GM12878 (cell line): Measurements from ENCODE around the gene MYO6. TPM values are rescaled to one million over a fixed set of nuclear protein-coding genes. Genes with fewer than 3 reads are reported as not detected.

ENCODE experiments used
- ATAC-seq: fragments of 200-7000 bp; cut with Tn5 transposase; 3 replicates; pipeline ENCODE4 v1.9.1; 2020; ENCODE audit warnings: mild to moderate bottlenecking, moderate library complexity
- BruUV-seq: library from RNA; stranded (reverse); fragments of 400-500 nt; replicated peaks from 2 replicates; lab custom pipeline; 2021; lab: Mats Ljungman, UMichigan
- CTCF ChIA-PET: fragments of 300-600 bp; sonication (Branson Sonifier 250); formaldehyde crosslinking; extraction: SDS; loops from one replicate; lab custom pipeline; 2021; ENCODE audit warnings: inconsistent platforms; lab: Yijun Ruan, JAX
- POLR2A ChIA-PET: fragments of 350-600 bp; formaldehyde crosslinking; extraction: SDS; loops from one replicate; lab custom pipeline; 2021; ENCODE audit warnings: inconsistent platforms; lab: Charles Lee
- RAD21 ChIA-PET: fragments of 300-600 bp; sonication (Branson Sonifier 250); formaldehyde crosslinking; loops from one replicate; lab custom pipeline; 2023; ENCODE audit warnings: antibody characterized with exemption; ENCODE audit not compliant: unreplicated experiment; lab: Charles Lee
- SMC1A ChIA-PET: fragments of 300-600 bp; sonication (Branson Sonifier 250); formaldehyde crosslinking; loops from one replicate; lab custom pipeline; 2023; ENCODE audit not compliant: unreplicated experiment, uncharacterized antibody; lab: Charles Lee
- DNase-seq: peaks from one replicate; pipeline ENCODE4 v3.0.0-alpha.2; 2011; ENCODE audit warnings: low read depth, low spot score
- FAIRE-seq: peaks from 3 replicates; lab custom pipeline; 2011; peaks lifted over from hg19 to GRCh38; lab: Jason Lieb, UNC
- H2AFZ ChIP-seq: 2 replicates; pipeline ENCODE4 v1.6.0; 2011; ENCODE audit warnings: low read depth, low read length, control low read depth; ENCODE audit not compliant: control insufficient read depth
- H3K27ac ChIP-seq: 2 replicates; pipeline ENCODE4 v1.5.1; 2011; ENCODE audit warnings: control low read depth; ENCODE audit not compliant: control insufficient read depth, insufficient read depth
- H3K27me3 ChIP-seq, 2 experiments: replicated peaks in 1 of 2; 2 replicates each; pipeline versions ENCODE4 v1.6.0 to v1.6.1; 2011; ENCODE audit warnings: low read length in 1 of 2; ENCODE audit not compliant: control insufficient read depth in 2 of 2, insufficient read depth in 2 of 2
- H3K36me3 ChIP-seq, 2 experiments: 2 replicates each; pipeline ENCODE4 v1.5.1; 2011; ENCODE audit warnings: low read length in 1 of 2; ENCODE audit not compliant: control insufficient read depth in 2 of 2, insufficient read depth in 2 of 2
- H3K4me1 ChIP-seq: 2 replicates; pipeline ENCODE4 v1.6.1; 2011; ENCODE audit warnings: mild to moderate bottlenecking, low read length, moderate library complexity, mixed read lengths; ENCODE audit not compliant: control insufficient read depth, insufficient read depth
- H3K4me2 ChIP-seq: 2 replicates; pipeline ENCODE4 v1.6.0; 2011; ENCODE audit warnings: control low read depth; ENCODE audit not compliant: control insufficient read depth, insufficient read depth
- H3K4me3 ChIP-seq: fragments of 200-600 bp; sonication (generic); 2 replicates; pipeline ENCODE4 v1.5.1; 2016
- H3K79me2 ChIP-seq: 2 replicates; pipeline ENCODE4 v1.6.0; 2011; ENCODE audit warnings: low read length; ENCODE audit not compliant: control insufficient read depth, insufficient read depth
- H3K9ac ChIP-seq: 2 replicates; pipeline ENCODE4 v1.8.0; 2011; ENCODE audit warnings: low read length, control low read depth, mixed read lengths; ENCODE audit not compliant: control insufficient read depth, insufficient read depth
- H3K9me3 ChIP-seq: replicated peaks from 3 replicates; pipeline ENCODE4 v1.5.1; 2011; ENCODE audit warnings: mild to moderate bottlenecking, low read length; ENCODE audit not compliant: control insufficient read depth, insufficient read depth
- H4K20me1 ChIP-seq: 2 replicates; pipeline ENCODE4 v1.6.0; 2011; ENCODE audit not compliant: control insufficient read depth, insufficient read depth
- CBX3 ChIP-seq: fragments of 200-600 bp; sonication (generic); IDR thresholded peaks from 2 replicates; pipeline ENCODE4 v1.6.1; 2016; ENCODE audit warnings: low read depth, borderline replicate concordance
- ESRRA ChIP-seq: IDR thresholded peaks from 2 replicates; pipeline ENCODE4 v1.6.1; 2012; ENCODE audit warnings: mild to moderate bottlenecking, low read length, improper control_type of control experiment
- FOXM1 ChIP-seq: IDR thresholded peaks from 2 replicates; pipeline ENCODE4 v1.6.1; 2012; ENCODE audit warnings: low read depth, mild to moderate bottlenecking, inconsistent platforms, low read length, moderate library complexity
- HDAC2 ChIP-seq: fragments of 200-600 bp; sonication (generic); IDR thresholded peaks from 2 replicates; pipeline ENCODE4 v1.6.1; 2017
- MTA2 ChIP-seq: fragments of 450-650 bp; IDR thresholded peaks from 2 replicates; pipeline ENCODE4 v1.6.1; 2016; ENCODE audit warnings: low read depth, mild to moderate bottlenecking, moderate library complexity
- MXI1 ChIP-seq: fragments of 150-350 bp; IDR thresholded peaks from 2 replicates; pipeline ENCODE4 v1.6.1; 2011; ENCODE audit warnings: low read depth, mild to moderate bottlenecking, inconsistent platforms, low read length, improper control_type of control experiment
- NFIC ChIP-seq: IDR thresholded peaks from 2 replicates; pipeline ENCODE4 v1.6.1; 2012; ENCODE audit warnings: low read depth, mild to moderate bottlenecking, inconsistent platforms, low read length, moderate library complexity
- NR2C2 ChIP-seq: IDR thresholded peaks from 2 replicates; pipeline ENCODE4 v1.6.1; 2011; ENCODE audit warnings: borderline replicate concordance, low read depth; ENCODE audit not compliant: control insufficient read depth, insufficient read length
- PAX8 ChIP-seq: fragments of 450-650 bp; IDR thresholded peaks from 2 replicates; pipeline ENCODE4 v1.6.1; 2017; ENCODE audit warnings: mild to moderate bottlenecking, moderate library complexity
- RB1 ChIP-seq: fragments of 450-650 bp; formaldehyde crosslinking; IDR thresholded peaks from 2 replicates; pipeline ENCODE4 v1.6.1; 2017; ENCODE audit warnings: mild to moderate bottlenecking, borderline replicate concordance
- SPI1 ChIP-seq: IDR thresholded peaks from 2 replicates; pipeline ENCODE4 v1.6.1; 2011; ENCODE audit warnings: low read depth, mild to moderate bottlenecking, low read length, moderate library complexity, borderline replicate concordance; ENCODE audit not compliant: insufficient read depth
- SUZ12 ChIP-seq: fragments of 200-600 bp; sonication (generic); IDR thresholded peaks from one replicate; pipeline ENCODE4 v1.6.1; 2018; ENCODE audit warnings: antibody characterized with exemption, mild to moderate bottlenecking; ENCODE audit not compliant: unreplicated experiment
- TCF7 ChIP-seq: IDR thresholded peaks from 2 replicates; pipeline ENCODE4 v1.6.1; 2014; ENCODE audit warnings: antibody characterized with exemption, borderline replicate concordance
- YBX1 ChIP-seq: fragments of 450-650 bp; IDR thresholded peaks from 2 replicates; pipeline ENCODE4 v1.6.1; 2016; ENCODE audit warnings: antibody characterized with exemption
- ZBED1 ChIP-seq: IDR thresholded peaks from 2 replicates; pipeline ENCODE4 v1.6.1; 2016; ENCODE audit warnings: borderline replicate concordance
- ZSCAN29 ChIP-seq: fragments of 450-650 bp; IDR thresholded peaks from 2 replicates; pipeline ENCODE4 v1.6.1; 2017; ENCODE audit warnings: mild to moderate bottlenecking, moderate library complexity
- WGBS: methylation state at CpG from one replicate; pipeline ENCODE4 v1.1.6; 2016; ENCODE audit warnings: low lambda C conversion rate; ENCODE audit not compliant: insufficient replicate concordance, insufficient coverage; ENCODE audit errors: missing lambda C conversion rate; 5-methylcytosine and 5-hydroxymethylcytosine counted together
- in situ Hi-C: fragments of 300-500 bp; cut with MboI; formaldehyde crosslinking; loops from 9 replicates; pipeline ENCODE4 v1.14.3; 2018; ENCODE audit warnings: mixed read lengths
- intact Hi-C: fragments of 100-400 bp; cut with micrococcal nuclease; formaldehyde crosslinking; loops from one replicate; pipeline ENCODE4 v1.14.2; 2022; ENCODE audit not compliant: unreplicated experiment
- polyA plus RNA-seq, 11 experiments: library from polyadenylated mRNA; depleted of rRNA in 4 of 11; unstranded in 6 of 11; stranded (reverse) in 5 of 11; fragments of >200 nt; fragmentation: Nextera tagmentation in 4 of 11; fragmentation: Illumina TruSeq in 1 of 11; extraction: Ambion mirVana in 4 of 11; extraction: Trizol in 1 of 11; gene quantifications; 1 replicate in 1 of 11; 2 replicates in 10 of 11; pipeline versions ENCODE4 v1.2.1 to v1.2.3, GENCODE V29; 2011 to 2016; ENCODE audit warnings: inconsistent platforms in 2 of 11, missing spikeins in 2 of 11, low read depth in 1 of 11
- total RNA-seq, 4 experiments: library from RNA; depleted of rRNA in 3 of 4; stranded (reverse); fragments of >200 nt in 3 of 4; fragmentation: Illumina TruSeq in 1 of 4; extraction: Trizol in 1 of 4; gene quantifications; 2 replicates each; pipeline versions ENCODE4 v1.2.1 to v1.2.3, GENCODE V29; 2013 to 2021
- TF ChIP-seq, protein P1 (sequence below): fragments of 450-650 bp; IDR thresholded peaks from 2 replicates; pipeline ENCODE4 v1.6.1; 2017; ENCODE audit warnings: mild to moderate bottlenecking, low read depth, inconsistent platforms; ENCODE audit not compliant: poor library complexity, severe bottlenecking
- TF ChIP-seq, protein P2 (sequence below): IDR thresholded peaks from 2 replicates; pipeline ENCODE4 v1.6.1; 2011; ENCODE audit warnings: mild to moderate bottlenecking, low read depth, low read length, moderate library complexity; ENCODE audit not compliant: insufficient replicate concordance
- TF ChIP-seq, protein P3 (sequence below): IDR thresholded peaks from 2 replicates; pipeline ENCODE4 v1.6.1; 2011; ENCODE audit warnings: low read depth, mild to moderate bottlenecking, low read length, moderate library complexity, borderline replicate concordance; ENCODE audit errors: extremely low read depth

Gene MYO6
- total and polyA plus RNA-seq, 10 of the 15 experiments (the other 5 are each of a cell fraction or from before 2014, with no cell fraction given): 7.9 to 30.4 (median 16.8) TPM

DNA sequence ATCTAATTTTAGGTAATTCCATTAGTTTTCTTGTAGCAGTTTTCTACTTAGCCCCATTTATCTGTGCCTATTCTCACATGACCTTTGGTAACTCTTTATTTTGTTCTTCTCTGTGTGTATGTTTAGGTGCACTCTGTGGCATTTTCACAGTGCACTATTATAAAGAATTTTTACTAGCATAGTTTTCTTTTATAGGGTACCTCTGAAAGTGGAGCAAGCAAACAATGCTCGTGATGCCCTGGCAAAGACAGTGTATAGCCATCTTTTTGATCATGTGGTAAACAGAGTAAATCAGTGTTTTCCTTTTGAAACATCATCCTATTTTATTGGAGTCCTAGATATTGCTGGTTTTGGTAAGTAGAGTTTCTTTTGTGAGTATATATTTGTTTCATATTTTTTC is 107.9 kb downstream of the MYO6 start:
- Histone ChIP-seq H3K9ac (no peak overlapping the region), H3K4me1 (no peaks in the 10 kb centered on the region), H4K20me1 (no peaks in the 10 kb centered on the region), H3K27me3 (no peaks in the 10 kb centered on the region), H3K36me3 (peaks cover 0 to 2% of the 10 kb centered on the region in 2 experiments; a peak in 2 of 4 replicates), H3K27ac (no peak overlapping the region), H3K4me2 (no peak overlapping the region), H2AFZ (no peak overlapping the region), H3K4me3 (no peak overlapping the region), H3K79me2 (no peaks in the 10 kb centered on the region), H3K9me3 (no peaks in the 10 kb centered on the region)
- DNase-seq (no peak), ATAC-seq (no peak), FAIRE-seq (no peak)
- BruUV-seq: no TSS peak
- no peak for TF ChIP-seq PAX8
- TF ChIP-seq, protein P1, sequence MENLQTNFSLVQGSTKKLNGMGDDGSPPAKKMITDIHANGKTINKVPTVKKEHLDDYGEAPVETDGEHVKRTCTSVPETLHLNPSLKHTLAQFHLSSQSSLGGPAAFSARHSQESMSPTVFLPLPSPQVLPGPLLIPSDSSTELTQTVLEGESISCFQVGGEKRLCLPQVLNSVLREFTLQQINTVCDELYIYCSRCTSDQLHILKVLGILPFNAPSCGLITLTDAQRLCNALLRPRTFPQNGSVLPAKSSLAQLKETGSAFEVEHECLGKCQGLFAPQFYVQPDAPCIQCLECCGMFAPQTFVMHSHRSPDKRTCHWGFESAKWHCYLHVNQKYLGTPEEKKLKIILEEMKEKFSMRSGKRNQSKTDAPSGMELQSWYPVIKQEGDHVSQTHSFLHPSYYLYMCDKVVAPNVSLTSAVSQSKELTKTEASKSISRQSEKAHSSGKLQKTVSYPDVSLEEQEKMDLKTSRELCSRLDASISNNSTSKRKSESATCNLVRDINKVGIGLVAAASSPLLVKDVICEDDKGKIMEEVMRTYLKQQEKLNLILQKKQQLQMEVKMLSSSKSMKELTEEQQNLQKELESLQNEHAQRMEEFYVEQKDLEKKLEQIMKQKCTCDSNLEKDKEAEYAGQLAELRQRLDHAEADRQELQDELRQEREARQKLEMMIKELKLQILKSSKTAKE: no peak
- TF ChIP-seq MTA2: no peak
- no peak for TF ChIP-seq TCF7
- TF ChIP-seq SPI1: no peak
- no peak for TF ChIP-seq ZBED1
- no peak for TF ChIP-seq ESRRA
- TF ChIP-seq SUZ12: no peak
- TF ChIP-seq NR2C2: no peak
- no peak for TF ChIP-seq HDAC2
- TF ChIP-seq FOXM1: no peak
- no peak for TF ChIP-seq YBX1
- TF ChIP-seq RB1: no peak
- no peak for TF ChIP-seq ZSCAN29
- no peak for TF ChIP-seq MXI1
- TF ChIP-seq CBX3: no peak
- TF ChIP-seq NFIC: no peak
- TF ChIP-seq, protein P2, sequence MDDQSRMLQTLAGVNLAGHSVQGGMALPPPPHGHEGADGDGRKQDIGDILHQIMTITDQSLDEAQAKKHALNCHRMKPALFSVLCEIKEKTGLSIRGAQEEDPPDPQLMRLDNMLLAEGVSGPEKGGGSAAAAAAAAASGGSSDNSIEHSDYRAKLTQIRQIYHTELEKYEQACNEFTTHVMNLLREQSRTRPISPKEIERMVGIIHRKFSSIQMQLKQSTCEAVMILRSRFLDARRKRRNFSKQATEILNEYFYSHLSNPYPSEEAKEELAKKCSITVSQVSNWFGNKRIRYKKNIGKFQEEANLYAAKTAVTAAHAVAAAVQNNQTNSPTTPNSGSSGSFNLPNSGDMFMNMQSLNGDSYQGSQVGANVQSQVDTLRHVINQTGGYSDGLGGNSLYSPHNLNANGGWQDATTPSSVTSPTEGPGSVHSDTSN: no peak
- TF ChIP-seq, protein P3, sequence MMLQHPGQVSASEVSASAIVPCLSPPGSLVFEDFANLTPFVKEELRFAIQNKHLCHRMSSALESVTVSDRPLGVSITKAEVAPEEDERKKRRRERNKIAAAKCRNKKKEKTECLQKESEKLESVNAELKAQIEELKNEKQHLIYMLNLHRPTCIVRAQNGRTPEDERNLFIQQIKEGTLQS: no peak
- CTCF ChIA-PET: interaction anchor here (1.9 kb wide), 1 partner anchor 37 kb away, joined by 7 read pairs; no protein-coding TSS in a partner anchor
- RAD21 ChIA-PET: no interaction called here
- SMC1A ChIA-PET: interaction anchor here (0.8 to 1.1 kb wide), 3 partner anchors 14 to 19 kb away, joined by 3 read pairs; no protein-coding TSS in a partner anchor
- 56% methylated on average over 1 of the region's 1 CpG for WGBS
- intact Hi-C loops: no loop called here
- POLR2A ChIA-PET: no interaction called here
- in situ Hi-C loops: no loop called here
